GM18870 (cell line): ENCODE data around the gene MYL3.
"Not testable (repeated sequence)": the region's sequence is repeated elsewhere in the genome, so short reads cannot be mapped to it uniquely, and the experiment has no call there.

Experiments used
- ATAC-seq: cut with Tn5 transposase; IDR thresholded peaks from one replicate; pipeline ENCODE4 v1.9.1; 2021; ENCODE audit warnings: moderate library complexity; ENCODE audit not compliant: unreplicated experiment

Gene MYL3

DNA sequence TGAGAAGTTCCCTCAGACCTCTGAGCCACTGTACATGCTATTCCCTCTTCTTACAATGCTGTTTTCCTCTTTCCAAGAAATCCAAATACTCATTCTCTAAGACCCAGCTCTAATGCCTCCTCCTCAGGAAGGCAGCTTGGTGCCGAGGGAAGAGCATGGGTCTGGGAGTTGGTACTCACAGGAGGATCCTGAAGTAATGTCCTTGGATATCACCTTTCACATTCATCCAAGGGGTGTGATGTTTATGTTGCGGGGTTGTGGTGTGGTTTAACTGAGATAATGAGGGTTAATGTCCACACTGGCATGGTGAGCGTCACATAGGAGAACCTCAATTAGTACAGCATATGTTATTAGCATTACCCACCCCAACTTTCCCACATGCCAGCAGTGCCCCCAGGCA lies 31.9 kb downstream of the MYL3 start:
- no peak for ATAC-seq

DNA sequence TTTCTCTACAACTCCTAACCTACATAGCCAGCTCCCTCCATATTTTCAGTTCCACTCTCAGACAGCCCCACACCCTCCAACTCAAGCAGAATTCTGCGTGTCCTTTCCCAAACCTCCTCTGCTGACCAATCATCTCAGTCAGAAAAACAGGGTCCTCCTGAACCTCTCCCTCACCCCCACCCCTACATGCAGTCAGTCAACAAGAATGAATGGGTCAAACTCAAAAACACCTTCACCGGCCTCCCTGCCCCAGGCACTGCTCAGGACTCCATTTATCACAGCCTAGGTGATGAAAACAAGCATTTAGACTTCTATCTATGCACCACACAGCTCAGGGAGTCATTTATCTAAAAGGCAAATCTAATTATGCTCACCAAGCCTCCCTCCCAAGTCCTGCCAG lies 32.4 kb downstream of the MYL3 start:
- no peak for ATAC-seq

DNA sequence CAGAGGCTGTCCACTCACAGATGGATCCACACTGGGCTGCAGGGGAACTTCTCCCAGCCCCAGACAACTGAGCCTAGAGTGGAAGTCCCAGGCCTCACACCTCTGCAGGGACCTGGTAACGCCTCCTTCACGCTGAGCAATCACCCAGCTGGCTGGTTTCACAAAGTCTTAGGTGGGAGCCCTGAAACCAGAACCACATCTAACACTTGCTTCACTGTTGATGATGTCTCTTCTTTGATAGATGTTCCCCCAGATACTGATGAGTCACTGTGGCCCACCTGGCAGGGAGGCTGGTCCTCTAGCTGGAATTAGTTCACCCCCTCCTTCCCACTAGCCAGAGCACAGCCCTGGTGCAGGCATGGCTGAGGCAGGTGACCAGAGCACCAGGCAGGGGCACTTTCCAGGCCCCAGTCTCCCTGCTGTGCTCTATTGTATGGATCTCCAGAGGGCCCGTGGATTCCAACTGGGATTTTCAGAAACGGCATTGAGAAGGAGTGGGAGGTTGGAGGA lies 33.5 kb downstream of the MYL3 start:
- ATAC-seq = no peak

DNA sequence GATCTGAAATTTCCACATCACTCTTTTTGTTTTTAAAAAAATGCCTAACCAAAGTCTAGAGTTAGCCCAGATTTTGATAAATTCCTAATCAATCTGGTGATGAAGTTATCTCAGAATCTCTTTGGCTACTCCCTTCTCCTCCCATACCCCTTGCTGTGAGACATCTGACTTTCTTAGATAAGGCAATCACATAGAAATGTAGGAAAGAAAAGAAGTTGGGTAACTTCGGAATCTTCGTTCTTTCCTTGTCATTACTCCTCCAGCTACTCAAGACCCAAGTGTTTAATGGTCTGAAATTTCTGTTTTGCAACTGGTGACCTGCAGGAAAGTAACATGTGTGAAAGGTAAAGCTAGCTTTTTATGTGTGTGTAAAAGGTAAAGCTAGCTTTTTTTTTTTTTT lies 37.8 kb downstream of the MYL3 start:
- ATAC-seq = no peak

DNA sequence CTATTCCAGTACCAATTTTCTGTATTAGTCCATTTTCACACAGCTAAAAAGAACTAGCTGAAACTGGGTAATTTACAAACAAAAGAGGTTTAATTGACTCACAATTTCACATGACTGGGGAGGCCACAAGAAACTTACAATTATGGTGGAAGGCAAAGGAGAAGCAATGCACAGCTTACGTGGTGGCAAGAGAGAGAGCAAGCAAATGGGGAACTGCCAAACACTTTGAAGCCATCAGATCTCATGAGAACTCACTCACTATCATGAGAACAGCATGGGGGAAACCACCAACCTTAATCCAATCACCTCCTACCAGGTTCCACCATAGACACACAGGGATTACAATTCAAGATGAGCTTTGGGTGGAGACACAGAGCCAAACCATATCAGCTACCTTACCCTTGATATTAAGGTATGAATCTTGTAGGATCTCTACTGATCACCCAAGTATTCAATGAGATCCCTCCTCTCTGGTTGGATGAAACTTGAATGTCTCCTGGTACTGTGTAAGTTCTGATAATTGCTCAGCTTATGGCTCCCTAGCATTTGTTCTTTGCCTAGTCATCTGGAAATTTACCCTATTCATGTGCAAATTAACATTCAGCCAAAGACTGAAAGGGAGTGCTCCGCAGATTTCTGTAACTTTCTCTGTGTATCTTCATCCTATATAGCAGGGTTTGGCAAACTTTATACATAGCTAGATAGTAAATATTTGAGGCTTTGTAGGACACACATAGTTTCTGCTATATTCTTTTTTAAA lies 38.9 kb downstream of the MYL3 start:
- no peak for ATAC-seq

DNA sequence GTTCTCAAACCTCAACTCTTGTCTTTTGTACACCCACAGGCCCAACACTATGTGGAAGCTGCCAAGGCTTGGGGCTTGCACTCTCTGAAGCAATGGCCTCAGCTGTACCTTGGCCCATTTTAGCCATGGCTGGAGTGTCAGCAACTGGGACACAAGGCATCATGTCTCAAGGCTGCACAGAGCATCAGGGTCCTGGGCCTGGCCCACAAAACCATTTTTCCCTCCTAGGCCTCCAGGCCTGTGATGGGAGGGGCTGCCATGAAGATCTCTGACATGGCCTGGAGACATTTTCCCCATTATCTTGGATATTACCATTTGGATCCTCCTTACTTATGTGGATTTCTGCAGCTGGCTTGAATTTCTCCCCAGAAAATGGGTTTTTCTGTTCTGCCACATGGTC lies 39.9 kb downstream of the MYL3 start:
- not testable (repeated sequence) for ATAC-seq

DNA sequence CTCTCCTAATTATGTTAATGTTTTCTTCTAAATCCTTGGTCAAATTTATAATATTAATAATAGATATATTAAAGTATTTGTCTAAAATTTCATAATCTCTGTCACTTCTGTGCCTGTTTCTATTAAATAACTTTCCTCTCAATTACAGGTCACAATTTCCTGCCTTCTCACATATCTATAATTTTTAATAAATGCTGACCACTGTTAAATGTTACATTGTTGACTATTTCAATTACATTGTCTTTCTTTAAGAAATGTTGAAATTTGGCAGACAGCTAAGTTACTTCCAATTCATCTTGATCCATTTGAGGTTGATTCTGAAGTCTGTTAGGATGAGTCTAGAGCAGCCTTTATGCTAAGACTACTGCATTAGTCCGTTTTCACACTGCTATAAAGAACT lies 41.7 kb downstream of the MYL3 start:
- no peak for ATAC-seq

DNA sequence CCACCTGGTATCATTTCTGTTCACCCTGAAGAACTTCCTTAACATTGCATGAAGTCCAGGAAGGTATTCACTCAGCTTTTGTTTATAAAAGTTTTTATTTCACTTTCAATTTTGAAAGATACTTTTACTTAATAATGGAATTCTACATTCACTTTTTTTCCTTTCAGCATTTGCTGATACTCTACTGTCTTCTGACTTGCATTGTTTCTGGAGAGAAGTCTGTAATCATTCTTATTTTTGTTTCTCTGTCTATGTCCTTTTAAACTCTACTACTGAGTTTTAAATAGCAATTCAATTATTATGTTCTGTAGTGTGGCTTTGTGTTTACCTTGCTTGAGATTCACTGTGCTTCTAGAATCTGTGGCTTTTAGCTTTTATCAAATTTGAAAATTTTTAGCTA lies 42.4 kb downstream of the MYL3 start:
- no peak for ATAC-seq

DNA sequence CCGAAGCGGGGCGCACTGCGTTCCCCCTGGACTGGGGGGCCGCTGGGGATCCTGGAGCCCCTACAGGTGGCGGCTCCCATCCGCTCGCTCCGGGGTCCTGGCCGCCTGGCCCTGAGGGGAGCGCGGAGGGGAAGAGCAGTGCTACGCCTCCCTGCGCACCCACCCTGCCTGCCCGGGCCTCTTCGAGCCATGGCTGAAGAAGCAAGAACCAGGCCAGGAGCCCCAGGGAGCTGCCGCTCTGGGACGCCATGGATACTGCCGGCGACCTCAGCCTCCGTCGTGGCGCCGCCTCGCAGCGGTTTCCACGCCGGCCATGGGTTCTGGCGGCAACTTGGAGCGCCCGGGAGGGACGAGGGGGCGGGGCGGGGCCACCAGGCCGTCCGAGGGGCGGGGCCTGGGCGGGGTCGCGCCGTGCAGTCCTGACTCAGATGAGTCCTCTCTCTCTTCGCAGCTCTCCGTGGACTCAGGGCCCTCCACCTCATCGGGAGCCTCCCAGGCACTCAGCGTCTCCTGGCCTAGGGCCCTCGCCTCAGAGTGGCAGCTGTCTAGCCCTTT lies 50.9 kb downstream of the MYL3 start:
- no peak for ATAC-seq

DNA sequence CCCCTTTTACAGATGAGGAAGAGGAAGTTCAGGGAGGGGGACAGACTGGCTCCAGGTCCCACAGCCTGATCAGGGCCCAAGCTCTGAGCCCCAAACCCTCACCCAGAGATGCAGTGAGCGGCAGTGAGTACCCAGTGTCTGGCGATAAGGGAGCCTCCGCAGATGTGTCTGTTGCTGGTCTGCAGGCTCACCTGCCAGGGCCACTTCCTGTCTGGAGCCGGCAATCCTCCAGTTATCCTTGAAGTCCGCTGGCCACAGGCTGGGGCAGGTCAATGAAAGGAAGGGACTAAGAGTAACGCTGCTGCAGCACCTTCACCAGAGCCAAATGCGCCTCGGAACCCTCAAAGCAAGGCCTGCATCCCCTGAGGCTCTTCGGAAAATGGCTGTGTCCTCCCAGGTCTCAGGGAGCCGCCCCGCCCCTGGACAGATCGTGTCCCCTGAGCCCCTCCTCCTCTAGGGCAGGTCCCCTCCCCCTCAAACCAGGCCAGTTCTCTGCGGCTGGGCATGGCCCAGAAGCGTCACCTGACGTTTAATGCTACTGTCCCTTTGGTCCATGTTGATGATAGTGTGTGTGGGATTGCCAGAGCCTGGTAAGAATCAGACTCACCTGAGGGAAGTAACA lies 51.5 kb downstream of the MYL3 start:
- ATAC-seq = no peak

DNA sequence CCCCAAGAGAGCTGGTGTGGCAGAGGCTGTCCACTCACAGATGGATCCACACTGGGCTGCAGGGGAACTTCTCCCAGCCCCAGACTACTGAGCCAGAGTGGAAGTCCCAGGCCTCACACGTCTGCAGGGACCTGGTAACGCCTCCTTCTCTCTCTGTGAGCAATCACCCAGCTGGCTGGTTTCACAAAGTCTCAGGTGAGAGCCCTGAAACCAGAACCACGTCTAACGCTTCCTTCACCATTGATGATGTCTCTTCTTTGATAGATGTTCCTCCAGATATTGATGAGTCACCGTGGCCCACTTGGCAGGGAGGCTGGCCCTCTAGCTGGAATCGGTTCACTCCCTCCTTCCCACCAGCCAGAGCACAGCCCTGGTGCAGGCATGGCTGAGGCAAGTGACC lies 54.5 kb downstream of the MYL3 start:
- ATAC-seq = not testable (repeated sequence)
